GM18951 (cell line): ENCODE results near the gene TMEM14B.
"Not testable (repeated sequence)": the region's sequence is repeated elsewhere in the genome, so short reads cannot be mapped to it uniquely, and the experiment has no call there.

Experiments
- POLR2A ChIP-seq: IDR thresholded peaks from 4 replicates; pipeline ENCODE4 v1.6.1; 2011; ENCODE audit warnings: mild to moderate bottlenecking; ENCODE audit not compliant: insufficient read length, insufficient read depth; ENCODE audit errors: extremely low read depth
- in situ Hi-C: fragments of 300-500 bp; cut with MboI; formaldehyde crosslinking; loops from one replicate; pipeline ENCODE4 v1.12.0; 2022; ENCODE audit warnings: low sequenced_read_pairs, mixed read lengths, inconsistent platforms; ENCODE audit not compliant: unreplicated experiment

TMEM14B gene

DNA sequence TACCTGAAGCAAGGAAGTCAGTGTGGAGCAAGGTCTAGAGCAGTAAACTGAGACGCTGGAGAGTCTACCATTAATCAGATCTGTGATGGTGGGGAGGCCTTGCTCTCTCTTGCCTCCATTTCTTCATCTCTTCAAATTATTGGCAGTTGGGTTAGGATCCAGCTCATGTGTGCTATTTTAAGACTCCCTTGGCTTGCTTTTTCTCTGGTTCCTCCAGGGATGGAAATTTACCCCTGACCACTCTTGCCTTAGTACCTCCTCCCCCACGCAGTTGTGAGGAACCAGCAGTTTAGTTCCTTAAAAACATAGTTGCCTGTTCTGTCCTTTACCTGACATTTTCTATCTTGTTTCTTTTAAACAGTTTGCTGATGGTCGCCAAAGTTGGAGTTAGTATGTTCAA is 17.4 kb upstream of the TMEM14B start:
- no peak for TF ChIP-seq POLR2A
- in situ Hi-C loops = no loop called here

DNA sequence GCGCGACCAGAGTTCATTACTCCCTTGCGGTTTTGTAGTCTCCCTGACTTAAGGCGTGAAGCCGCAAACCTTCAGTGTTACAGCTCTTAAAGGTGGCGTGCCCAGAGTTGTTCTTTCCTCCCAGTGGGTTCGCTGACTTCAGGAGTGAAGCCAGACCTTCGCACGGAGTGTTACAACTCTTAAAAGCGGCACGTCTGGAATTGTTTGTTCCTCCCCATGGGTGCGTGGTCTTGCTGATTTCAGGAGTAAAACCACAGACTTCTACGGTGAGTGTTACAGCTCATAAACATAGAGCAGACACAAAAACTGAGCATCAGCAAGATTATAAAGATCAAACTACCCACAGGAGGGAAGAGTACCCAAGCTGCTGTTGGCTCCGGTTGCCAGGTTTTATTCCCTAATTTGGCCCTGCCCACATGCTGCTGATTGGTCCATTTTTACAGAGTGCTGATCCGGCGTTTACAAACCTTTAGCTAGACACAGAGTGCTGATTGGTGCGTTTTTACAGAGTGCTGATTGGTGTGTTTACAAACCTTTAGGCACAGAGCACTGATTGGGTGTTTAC is 14.4 kb upstream of the TMEM14B start:
- no peak for TF ChIP-seq POLR2A
- in situ Hi-C loops = no loop called here

DNA sequence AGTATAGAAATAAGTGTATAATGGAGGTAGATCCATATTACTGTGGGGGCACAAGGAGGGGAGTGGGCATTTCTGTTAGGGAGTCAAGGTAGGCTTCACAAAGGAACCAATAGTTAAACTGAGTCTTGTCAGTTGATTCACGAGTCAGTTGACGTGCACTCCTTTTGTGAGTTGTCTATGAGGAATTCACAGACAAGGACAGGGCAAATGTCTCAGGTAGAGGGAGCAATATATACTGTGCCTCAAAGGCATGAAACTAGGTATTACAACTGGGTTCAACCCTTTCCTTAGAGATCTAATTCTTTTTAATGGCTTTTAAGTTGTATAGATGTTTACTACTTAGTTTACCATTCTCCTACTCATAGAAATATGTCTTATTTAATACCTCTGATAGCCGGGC is 13.7 kb upstream of the TMEM14B start:
- in situ Hi-C loops = no loop called here
- TF ChIP-seq POLR2A = no peak

DNA sequence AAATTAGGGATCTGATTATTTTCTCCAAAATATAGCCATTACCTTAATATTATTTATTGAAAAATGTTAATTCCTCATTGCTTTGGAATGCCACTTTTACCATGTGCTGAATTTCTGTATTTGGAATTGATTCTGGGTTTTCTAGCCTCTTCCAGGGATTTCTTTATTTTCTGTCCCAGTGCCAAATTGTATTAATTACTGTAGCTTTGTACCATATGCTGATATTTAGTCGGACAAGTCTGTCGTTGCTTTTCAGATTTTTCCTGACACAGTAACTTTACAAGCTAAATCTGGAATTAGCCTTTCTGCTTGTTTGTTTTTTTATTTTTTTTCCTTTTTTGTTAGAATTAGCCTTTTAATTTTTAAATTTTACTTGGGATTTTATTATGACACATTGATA is 10.9 kb upstream of the TMEM14B start:
- in situ Hi-C loops = no loop called here
- no peak for TF ChIP-seq POLR2A

DNA sequence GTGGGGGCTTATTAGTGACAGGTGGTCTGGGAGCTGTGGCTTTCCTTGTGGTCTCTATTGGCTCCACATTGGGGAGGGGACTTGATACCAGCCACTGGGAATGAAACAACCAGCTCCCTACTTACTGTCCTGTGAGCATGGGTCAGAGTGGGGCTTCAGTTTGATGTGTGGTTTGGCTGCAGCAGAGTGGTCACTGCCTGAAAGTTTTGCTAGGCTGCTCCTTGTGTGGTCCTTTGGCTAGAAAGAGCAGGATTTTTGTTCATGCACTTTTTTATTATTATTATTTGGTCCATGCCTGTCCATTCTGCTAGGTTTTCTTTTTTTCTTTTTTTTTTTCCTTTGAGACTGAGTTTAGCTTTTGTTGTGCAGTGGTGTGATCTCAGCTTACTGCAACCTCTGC is 7.5 kb upstream of the TMEM14B start:
- no peak for TF ChIP-seq POLR2A
- in situ Hi-C loops = no loop called here

DNA sequence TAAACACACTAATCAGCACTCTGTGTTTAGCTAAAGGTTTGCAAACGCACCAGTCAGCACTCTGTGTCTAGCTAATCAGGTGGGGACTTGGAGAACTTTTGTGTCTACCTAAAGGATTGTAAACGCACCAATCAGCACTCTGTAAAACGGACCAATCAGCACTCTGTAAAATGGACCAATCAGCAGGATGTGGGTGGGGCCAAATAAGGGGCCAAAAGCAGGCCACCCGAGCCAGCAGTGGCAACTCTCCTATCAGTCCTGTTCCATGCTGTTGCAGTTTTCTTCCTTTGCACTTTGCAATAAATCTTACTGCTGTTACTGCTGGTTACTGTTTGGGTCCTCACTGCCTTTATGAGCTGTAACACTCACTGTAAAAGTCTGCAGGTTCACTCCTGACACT is 6.0 kb upstream of the TMEM14B start:
- in situ Hi-C loops = not testable (repeated sequence)

DNA sequence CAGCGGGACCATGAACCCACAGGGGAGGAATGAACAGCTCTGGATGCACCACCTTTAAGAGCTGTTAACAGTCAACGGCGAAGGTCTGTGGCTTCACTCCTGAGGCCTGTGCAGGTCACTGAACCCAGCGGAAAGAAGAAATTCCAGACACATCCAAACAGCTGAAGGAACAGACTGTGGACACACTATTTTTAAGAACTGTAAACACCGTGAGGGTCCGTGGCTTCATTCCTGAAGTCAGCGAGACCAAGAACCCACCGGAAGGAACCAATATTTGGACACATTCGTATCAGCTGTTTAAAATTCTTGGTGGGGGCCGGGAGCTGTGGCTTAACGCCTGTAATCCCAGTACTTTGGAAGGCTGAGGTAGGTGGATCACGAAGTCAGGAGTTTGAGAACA is 5.4 kb upstream of the TMEM14B start:
- in situ Hi-C loops = no loop called here

DNA sequence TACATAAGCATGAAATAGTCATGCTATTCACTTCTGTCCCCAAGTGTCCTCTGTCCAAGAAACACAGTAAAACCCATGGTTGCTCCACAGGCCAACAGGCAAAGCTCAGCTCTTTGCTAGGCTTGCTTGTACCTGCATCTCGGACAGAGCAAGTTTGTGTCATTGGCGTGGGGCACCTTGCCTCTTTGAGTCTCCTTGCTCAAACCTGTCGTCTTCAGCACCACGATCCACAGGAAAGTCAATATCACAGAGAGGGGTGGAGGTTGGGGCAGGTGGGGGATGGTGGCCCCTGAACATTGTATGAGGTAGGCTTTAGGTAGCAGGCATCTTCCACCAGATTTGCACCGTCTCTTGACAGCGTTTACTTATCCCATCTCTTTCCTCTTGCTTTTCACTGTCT is 4.1 kb upstream of the TMEM14B start:
- TF ChIP-seq POLR2A = no peak
- in situ Hi-C loops = no loop called here

More for the DNA sequence above, 5.4 kb upstream of the TMEM14B start:
- TF ChIP-seq POLR2A = no peak

DNA sequence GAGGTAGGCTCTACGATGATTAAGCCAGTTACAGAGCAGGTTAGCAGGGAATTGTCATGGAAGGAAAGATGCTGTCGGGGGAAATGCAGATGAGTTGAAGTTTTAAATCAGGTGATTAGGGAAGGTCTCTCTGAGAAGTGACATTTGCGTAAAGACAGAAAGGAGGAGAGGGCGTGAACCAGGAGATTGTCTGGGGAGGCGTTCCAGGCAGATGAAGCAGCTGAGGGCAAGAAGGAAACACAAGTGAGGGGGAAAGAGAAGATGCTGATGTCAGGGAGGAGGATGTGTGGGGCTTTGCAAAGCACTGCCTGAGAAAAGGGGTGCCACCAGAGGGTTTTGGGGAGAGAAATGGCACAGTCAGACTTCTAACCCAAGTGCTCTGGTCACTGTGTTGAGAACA is 2.5 kb upstream of the TMEM14B start:
- in situ Hi-C loops = no loop called here
- no peak for TF ChIP-seq POLR2A

DNA sequence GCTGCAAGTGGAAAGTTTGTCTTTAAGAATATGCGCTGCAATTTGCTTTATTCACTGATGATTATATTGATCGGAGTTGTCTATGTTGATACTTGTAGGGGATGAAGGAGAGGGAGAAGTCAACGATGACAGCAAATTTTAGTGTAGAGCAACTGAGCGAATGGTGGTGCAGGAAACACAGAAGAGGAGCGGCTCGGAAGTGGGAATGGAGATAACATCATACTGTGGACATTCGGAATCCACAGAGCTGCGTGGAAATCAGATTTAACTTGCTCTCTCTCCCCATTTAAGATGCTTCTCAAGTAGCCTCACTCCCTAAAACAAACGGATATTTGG is 722 bp upstream of the TMEM14B start:
- TF ChIP-seq POLR2A = no peak
- in situ Hi-C loops = no loop called here

DNA sequence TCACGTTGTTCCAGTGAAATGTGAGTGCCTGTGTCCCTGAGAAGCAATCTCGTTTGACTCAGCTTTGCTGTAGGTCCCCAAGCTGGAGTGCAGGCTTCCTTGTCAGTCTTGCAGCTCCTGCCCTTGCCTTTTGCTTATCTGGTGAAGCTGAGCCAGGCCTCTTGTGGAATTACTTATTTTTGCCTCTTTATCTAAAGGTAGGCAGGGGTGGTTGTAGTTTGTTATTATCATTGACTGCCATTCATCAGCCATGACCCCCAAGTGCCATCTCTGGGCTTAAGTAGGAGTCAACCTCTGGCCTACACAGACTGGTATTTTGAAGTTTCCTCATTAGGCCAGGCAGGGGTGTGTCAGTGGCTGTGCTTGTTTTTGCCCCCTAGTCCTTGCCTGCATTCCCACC is 2.1 kb downstream of the TMEM14B start:
- in situ Hi-C loops = no loop called here
- TF ChIP-seq POLR2A = no peak

DNA sequence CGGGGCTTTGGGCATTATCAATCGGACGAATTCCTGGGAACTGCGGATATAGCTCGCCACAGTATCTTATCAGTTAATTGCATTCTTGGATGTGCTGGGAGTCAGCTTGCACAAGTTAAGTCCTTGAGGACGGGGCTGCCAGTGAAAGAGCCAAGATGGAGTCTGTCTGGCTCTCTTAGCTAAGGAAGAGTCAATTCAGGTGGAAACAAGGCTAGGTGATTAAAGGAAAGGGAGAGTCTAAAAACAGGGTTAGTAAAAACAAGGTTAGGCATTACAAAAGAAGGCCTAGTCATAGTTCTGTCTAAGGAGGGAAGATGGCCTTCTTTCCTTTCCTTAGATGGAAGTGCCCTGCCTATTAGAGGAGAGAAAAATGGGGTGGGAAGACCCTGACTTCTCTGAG is 3.0 kb downstream of the TMEM14B start:
- in situ Hi-C loops = not testable (repeated sequence)

DNA sequence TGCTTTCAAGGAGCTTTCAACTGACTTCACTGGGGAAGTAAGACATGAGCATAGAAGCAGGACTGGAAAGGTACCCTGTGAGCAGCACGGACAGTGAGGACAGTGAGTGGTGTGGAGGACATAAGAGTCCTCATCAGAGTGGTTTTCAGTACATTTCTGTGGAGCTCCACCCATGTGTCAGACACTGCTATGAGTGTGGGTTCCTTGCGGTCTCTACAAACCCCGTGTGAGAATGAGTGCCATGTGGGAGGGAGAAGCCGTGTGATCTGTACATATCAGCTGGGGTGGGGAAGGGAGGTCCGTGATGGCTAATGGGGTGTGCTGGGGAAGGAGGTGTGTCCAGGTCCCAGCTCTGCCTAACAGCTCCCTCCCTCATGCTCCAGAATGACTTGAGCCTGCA is 4.2 kb downstream of the TMEM14B start:
- in situ Hi-C loops = not testable (repeated sequence)

DNA sequence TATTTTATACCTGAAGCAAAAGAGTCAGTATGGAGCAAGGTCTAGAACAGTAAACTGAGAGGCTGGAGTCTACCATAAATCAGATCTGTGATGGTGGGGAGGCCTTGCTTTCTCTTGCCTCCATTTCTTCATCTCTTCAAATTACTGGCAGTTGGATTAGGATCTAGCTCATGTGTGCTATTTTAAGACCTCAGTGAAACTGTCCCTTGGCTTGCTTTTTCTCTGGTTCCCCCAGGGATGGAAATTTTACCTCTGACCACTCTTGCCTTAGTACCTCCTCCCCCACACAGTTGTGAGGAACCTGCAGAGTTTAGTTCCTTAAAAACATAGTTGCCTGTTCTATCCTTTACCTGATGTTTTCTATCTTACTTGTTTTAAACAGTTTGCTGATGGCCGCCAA is 8.5 kb downstream of the TMEM14B start:
- no peak for TF ChIP-seq POLR2A
- in situ Hi-C loops = no loop called here

DNA sequence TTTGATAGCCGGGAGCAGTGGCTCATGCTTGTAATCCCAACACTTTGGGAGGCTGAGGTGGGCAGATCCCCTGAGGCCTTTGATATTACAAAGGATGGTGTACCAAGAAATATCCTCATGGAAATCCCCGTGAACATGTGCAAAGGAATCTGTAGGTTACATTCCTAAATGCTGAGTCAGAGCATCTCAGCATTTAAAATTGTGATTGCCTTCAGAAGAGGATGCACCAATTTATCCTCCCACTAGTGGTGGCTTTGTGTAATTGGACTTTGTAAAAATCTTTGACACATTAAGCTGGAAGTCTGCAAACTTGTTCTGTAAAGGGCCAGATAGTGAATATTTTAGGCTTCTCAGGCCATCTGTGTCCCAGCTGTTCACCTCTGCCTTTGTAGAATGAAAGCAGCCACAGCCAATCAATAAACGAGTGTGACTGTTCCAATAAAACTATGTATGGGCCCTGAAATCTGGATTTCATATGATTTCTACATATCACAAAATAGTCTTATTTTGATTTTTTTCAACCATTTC is 11.8 kb downstream of the TMEM14B start:
- no peak for TF ChIP-seq POLR2A
- in situ Hi-C loops = no loop called here
